GM18508 (cell line): Measurements from ENCODE around the gene ZDHHC8.

Experiments
- ATAC-seq: cut with Tn5 transposase; IDR thresholded peaks from one replicate; pipeline ENCODE4 v1.9.1; 2021; ENCODE audit warnings: moderate number of reproducible peaks; ENCODE audit not compliant: insufficient read depth, unreplicated experiment

Gene ZDHHC8

DNA sequence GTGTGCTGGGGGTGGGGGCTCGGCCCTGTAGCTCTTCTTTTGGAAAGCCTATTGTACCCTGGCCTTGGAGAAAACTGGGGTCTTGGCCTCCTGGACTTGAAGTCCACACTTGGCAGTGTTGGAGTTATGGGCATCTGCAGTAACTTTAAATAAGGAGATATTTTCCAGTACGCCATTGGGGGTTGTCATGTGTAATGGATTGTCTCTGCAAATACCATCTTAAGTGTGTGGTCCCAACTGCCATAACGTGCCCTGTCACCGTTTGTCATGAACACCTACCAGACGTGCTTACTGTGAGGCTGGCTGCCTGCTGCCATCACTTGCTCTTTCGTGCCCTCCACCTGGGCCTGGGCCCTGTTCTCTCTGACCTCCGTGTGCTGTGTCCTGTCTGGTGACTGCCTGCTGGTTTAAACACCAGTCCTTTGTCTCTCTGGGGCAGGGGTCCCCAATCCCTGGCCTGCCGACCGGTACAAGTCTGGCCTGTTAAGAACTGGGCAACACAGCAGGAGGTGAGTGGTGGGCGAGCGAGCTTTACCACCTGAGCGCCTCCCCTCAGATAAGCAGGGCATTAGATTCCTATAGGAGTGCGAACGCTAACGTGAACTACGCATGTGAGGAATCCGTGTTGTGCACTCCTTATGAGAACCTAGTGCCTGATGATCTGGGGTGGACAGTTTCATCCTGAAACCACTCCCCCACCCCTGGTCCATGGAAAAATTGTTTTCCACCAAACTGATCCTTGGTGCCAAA is 3.6 kb upstream of the ZDHHC8 start:
- no peak for ATAC-seq

GRCh38 chr22:20128619-20128901 is 3.0 kb upstream of the ZDHHC8 start:
- no peak for ATAC-seq

GRCh38 chr22:20128902-20129746 is 2.5 kb upstream of the ZDHHC8 start:
- no peak for ATAC-seq

GRCh38 chr22:20129747-20130014 is 1.9 kb upstream of the ZDHHC8 start:
- no peak for ATAC-seq

GRCh38 chr22:20130319-20130718 is 1.3 kb upstream of the ZDHHC8 start:
- no peak for ATAC-seq

- no peak for ATAC-seq
These were observed 640 bp upstream of the ZDHHC8 start for GRCh38 chr22:20130731-20131596.

DNA sequence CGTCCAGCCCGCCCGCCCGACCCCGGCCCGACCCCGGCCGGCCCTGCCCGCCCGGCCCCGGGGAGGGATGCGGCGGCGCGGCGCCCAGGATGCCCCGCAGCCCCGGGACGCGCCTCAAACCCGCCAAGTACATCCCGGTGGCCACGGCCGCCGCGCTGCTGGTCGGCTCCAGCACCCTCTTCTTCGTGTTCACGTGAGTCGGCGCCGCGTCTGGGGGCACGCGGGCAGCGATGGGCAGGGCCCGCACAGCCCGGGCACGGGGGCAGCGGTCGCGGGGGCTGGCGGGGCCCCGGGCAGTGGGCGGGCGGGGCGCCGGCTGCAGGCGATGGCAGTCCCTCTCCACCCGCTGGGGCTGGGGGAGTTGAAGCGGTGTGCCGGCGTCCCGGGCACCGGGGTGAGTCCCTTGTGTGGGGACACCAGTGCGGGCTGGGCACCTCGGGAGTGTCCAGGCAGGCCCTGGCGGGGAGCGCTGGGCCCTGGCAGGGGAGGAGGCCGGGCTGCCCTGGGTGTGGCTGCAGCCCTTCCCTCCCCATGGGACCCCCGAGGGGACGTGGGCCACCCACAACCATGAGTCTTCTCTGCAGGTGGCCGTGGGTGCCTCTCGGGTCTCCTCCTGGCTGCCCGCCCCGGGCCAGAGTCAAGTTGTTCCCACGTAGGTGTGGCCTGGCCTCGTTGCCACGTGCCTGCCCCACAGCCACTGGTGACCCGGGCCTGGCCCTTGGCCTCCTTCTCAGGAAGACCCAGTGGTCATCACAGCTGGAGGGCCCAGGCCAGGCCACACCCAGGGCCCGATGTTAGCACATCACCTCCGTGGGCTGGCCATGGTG is 468 bp downstream of the ZDHHC8 start:
- no peak for ATAC-seq

GRCh38 chr22:20132686-20133246 is 1.2 kb downstream of the ZDHHC8 start:
- no peak for ATAC-seq

GRCh38 chr22:20133930-20134549 is 2.4 kb downstream of the ZDHHC8 start:
- no peak for ATAC-seq

DNA sequence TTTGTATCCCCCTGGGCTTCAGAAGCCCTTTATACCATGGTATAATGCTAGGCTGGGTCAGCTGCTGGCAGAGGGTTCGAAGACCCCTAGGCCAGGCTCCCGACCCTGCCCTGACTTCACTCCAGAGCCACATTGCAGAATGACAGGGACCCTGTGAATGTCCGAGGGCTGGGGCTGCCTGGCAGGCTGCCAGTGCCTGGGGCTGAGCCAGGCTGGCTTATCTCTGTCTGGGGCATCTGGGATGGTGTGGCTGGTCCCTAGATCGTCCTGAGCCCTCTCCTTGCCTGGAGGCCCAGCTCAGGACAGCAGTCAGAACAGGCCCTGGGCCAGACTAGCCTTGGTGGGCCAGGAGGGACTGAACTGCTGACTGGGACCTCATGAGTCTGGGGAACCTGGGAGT is 3.7 kb downstream of the ZDHHC8 start:
- ATAC-seq: no peak

DNA sequence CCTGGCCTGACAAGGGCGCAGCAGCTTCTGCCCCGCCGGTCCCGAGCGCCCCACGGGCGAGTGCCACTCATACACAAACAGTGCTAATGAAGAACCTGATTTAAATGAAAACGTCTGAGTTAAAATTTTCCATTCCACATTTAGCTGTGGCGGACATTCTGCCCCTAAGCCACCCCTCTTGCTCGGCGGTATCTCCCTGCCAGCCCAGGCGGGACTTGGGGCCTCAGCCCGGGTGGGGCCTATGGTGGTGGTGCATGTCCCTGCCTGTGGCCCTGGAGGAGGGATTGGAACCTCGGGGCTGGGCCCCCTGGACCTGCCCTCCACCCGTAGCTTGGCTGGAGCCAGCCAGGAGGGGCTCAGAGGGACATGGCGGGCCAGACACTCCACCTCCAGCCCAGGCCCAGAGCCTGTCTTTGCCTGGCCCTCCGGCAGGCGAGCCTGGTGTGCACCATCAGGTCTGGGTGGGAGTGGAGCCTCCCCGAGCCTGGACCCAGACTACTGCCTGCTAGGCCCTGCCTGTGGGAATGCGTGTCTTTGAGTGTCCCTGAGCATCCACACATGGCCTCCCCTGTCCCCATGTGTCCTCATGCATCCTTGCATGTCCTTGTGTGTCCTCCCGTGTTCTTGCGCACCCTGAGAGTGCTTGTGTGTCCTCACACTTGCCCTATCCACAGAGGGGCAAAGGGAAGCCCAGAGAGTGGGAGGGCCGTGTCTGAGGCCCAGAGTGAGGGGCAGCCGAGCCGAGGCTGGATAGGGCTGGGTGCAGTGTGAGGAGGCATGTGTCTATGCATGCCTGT is 4.4 kb downstream of the ZDHHC8 start:
- no peak for ATAC-seq

- no peak for ATAC-seq
These were observed 4.9 kb downstream of the ZDHHC8 start for GRCh38 chr22:20136603-20136873.

- ATAC-seq: no peak
These were observed 5.5 kb downstream of the ZDHHC8 start for GRCh38 chr22:20137113-20137512.

GRCh38 chr22:20137671-20138416 is 6.2 kb downstream of the ZDHHC8 start:
- ATAC-seq: no peak

- ATAC-seq: no peak
These were observed 6.8 kb downstream of the ZDHHC8 start for GRCh38 chr22:20138417-20138738.

GRCh38 chr22:20138868-20139267 is 7.3 kb downstream of the ZDHHC8 start:
- ATAC-seq: no peak

GRCh38 chr22:20139391-20140106 is 7.9 kb downstream of the ZDHHC8 start:
- ATAC-seq: no peak

DNA sequence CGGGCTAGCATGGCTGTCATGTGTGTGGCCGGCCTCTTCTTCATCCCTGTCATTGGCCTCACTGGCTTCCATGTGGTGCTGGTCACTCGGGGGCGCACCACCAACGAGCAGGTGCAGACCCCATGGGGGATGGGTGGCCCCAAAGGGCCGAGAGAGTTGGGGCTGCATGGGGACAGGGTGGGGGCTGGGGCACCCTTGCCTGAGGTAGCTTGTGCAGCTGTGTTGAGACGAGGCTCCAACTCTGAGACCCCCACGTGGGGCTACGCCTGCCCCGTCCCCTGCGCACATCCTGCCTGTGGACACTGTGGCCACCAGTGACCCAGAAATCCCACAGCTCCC is 8.5 kb downstream of the ZDHHC8 start:
- ATAC-seq: no peak
